Measurements from ENCODE around the gene NPM1. TPM values are rescaled to one million over a fixed set of nuclear protein-coding genes. Genes with fewer than 3 reads are reported as not detected.

The NPM1 gene
- total and polyA plus RNA-seq, 4 donors, result 496 to 4,113 (median 1,233) TPM

DNA sequence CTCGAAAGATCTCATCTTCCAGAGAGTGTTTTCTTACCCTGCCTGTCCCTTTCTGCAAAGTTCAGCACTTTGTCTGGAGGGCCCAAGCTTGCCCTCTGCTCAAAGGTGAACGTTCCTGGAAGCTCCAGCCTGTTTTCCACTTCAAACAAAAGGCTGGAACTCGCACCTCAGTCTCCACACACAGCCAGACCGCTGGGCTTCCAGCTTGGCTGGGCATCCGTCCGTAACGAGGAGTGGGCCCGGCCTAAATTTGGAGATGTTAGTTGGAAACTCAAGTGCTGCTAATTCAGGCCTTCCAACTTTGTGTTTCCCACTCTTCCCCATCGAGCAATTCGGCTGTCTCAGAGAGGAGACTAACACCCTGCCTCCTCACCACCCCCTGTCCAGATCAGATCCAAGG is 66.9 kb downstream of the NPM1 start:
- intact Hi-C loops (cut with DNase I), result loop anchor here in 1 of 2 donors (5.0 kb wide), 1 partner anchor 38 kb away; no protein-coding TSS in a partner anchor
- Histone ChIP-seq H3K9me3 (ENCODE audit: control insufficient read depth, low read length) (no peaks in the 10 kb centered on the region), H3K36me3 (ENCODE audit: control insufficient read depth in 1 of 2, insufficient read depth in 2 of 2, low read length in 1 of 2) (no peaks in the 10 kb centered on the region), H3K27ac (ENCODE audit: low read depth in 1 of 2, low read length in 2 of 2) (no peak overlapping the region), H3K4me1 (ENCODE audit: control insufficient read depth in 1 of 2, insufficient read depth in 2 of 2, low read length in 2 of 2) (no peaks in the 10 kb centered on the region), H3K4me3 (ENCODE audit: low read length in 2 of 2) (no peak overlapping the region), H3K27me3 (ENCODE audit: control insufficient read depth in 1 of 2, insufficient read depth in 2 of 2, low read length in 1 of 2) (no peaks in the 10 kb centered on the region)
- 78 to 84% methylated on average over 10 of the region's 10 CpGs for WGBS, 2 donors
- ATAC-seq (ENCODE audit: low FRiP score) (no peak), DNase-seq (no peak)

DNA sequence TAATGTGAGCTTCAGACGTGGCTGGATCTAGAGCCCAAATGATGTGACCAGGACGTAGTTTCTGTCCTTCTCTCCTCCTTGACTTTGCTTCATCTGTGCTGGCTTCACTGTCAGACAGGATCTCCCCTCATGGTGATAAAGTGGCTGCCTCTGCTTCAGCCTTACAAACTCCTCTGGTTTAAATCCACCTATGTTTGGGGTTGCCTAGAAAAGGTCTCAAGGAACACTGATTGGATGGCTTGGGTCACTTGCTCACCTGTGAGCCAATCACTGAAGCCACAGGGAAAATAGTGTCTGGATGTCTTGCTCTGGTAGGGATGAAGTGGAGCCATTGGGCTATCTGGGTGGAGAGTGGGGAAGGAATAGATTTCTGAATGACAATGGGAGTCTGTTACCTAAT is 67.9 kb downstream of the NPM1 start:
- Histone ChIP-seq H3K9me3 (ENCODE audit: control insufficient read depth, low read length) (no peaks in the 10 kb centered on the region), H3K27me3 (ENCODE audit: control insufficient read depth in 1 of 2, insufficient read depth in 2 of 2, low read length in 1 of 2) (no peaks in the 10 kb centered on the region)
- ATAC-seq (ENCODE audit: low FRiP score), result no peak

DNA sequence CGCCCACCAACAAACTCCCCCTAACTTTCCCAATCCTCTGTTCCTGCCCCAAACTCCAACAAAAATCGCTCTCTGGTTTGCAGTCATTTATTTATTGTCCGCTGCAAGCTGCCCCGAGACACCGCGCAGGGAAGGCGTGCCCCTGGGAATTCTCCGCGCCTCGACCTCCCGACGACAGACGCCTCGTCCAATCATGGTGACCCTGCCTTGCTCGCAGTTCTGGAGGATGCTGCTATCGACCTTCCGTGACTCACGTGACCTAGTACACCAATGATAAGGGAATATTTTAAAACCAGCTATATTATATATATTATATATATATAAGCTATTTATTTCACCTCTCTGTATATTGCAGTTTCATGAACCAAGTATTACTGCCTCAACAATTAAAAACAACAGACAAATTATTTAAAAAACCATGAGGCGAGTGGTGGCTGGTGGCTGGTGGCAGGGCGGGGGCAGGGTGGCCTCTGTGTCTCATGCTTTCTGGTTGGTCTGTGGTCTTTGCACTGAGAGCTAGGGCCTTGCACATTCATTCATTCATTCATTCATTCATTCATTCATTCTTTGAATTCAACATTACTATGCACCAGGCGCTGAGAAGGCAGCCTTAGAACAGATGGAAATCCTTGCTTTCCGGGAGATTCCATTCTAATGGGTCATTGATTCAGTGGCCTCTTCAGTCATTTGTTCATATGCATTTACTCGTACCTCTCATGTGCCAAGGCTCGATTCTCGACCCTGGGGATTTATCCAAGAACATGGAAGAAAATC is 69.7 kb downstream of the NPM1 start:
- Histone ChIP-seq H3K36me3 (ENCODE audit: control insufficient read depth in 1 of 2, insufficient read depth in 2 of 2, low read length in 1 of 2) (no peaks in the 10 kb centered on the region), H3K27ac (ENCODE audit: low read depth in 1 of 2, low read length in 2 of 2) (no peak overlapping the region), H3K4me3 (ENCODE audit: low read length in 2 of 2) (no peak overlapping the region), H3K4me1 (ENCODE audit: control insufficient read depth in 1 of 2, insufficient read depth in 2 of 2, low read length in 2 of 2) (no peaks in the 10 kb centered on the region), H3K9me3 (ENCODE audit: control insufficient read depth, low read length) (no peaks in the 10 kb centered on the region), H3K27me3 (ENCODE audit: control insufficient read depth in 1 of 2, insufficient read depth in 2 of 2, low read length in 1 of 2) (no peaks in the 10 kb centered on the region)
- 93 to 95% methylated on average over 25 of the region's 25 CpGs for WGBS, 2 donors
- intact Hi-C loops (cut with DNase I), result no loop called here
- DNase-seq, result no peak
- ATAC-seq (ENCODE audit: low FRiP score), result no peak

More for the DNA sequence above, 67.9 kb downstream of the NPM1 start:
- no peaks in the 10 kb centered on the region for H3K36me3 ChIP-seq (ENCODE audit: control insufficient read depth in 1 of 2, insufficient read depth in 2 of 2, low read length in 1 of 2)
- no peaks in the 10 kb centered on the region for H3K4me1 ChIP-seq (ENCODE audit: control insufficient read depth in 1 of 2, insufficient read depth in 2 of 2, low read length in 2 of 2)
- H3K27ac ChIP-seq (ENCODE audit: low read depth in 1 of 2, low read length in 2 of 2), result no peak overlapping the region
- WGBS, 2 donors, result 92 to 93% methylated on average over 2 of the region's 2 CpGs
- H3K4me3 ChIP-seq (ENCODE audit: low read length in 2 of 2), result no peak overlapping the region
- DNase-seq, result no peak
- intact Hi-C loops (cut with DNase I), result no loop called here

DNA sequence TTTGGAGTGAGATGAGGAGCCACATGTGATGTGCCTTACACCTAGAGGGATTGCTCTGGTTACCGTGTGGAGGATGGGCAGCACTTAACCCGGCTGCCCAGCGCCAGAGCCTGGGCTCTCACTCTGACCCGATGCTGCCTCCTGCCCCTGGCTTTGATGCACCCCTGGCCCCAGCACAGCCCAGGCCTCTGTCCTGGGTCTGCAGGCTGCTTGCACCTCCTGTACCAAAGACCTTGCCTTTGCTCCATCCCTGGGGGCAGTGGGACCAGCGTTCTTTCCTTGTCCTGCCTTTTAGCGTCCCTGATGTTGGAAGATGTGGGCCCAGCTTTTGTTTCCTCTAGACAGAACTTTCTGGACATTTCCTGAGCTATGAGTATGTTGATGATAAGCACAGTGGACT is 72.2 kb downstream of the NPM1 start:
- ATAC-seq (ENCODE audit: low FRiP score), result no peak
- no peaks in the 10 kb centered on the region for H3K27me3 ChIP-seq (ENCODE audit: control insufficient read depth in 1 of 2, insufficient read depth in 2 of 2, low read length in 1 of 2)
- 86 to 94% methylated on average over 6 of the region's 6 CpGs for WGBS, 2 donors

More for the DNA sequence above, 72.2 kb downstream of the NPM1 start:
- Histone ChIP-seq H3K36me3 (ENCODE audit: control insufficient read depth in 1 of 2, insufficient read depth in 2 of 2, low read length in 1 of 2) (no peaks in the 10 kb centered on the region), H3K27ac (ENCODE audit: low read depth in 1 of 2, low read length in 2 of 2) (no peak overlapping the region), H3K4me3 (ENCODE audit: low read length in 2 of 2) (no peak overlapping the region), H3K9me3 (ENCODE audit: control insufficient read depth, low read length) (no peaks in the 10 kb centered on the region), H3K4me1 (ENCODE audit: control insufficient read depth in 1 of 2, insufficient read depth in 2 of 2, low read length in 2 of 2) (no peaks in the 10 kb centered on the region)
- DNase-seq, result peak in 1 of 2 donors; percentile 9
- intact Hi-C loops (cut with DNase I), result no loop called here

Small RNA genes lying within 50 kb of the gene (microRNA-seq; reads per million reads assigned to microRNA genes)
- 0.99 to 1.8 reads per million in 2 donors for gene MIR3912

Other genes starting within 250 kb of the NPM1 start
- gene TLX3, start 78.6 kb upstream of the NPM1 start, total RNA-seq, result not detected
- gene TLX3, start 78.6 kb upstream of the NPM1 start, polyA plus RNA-seq, result not detected
- 10 to 100 TPM in 1 of 2 donors, 1 to 10 TPM in 1; 2.9 to 15.2 TPM for gene FGF18, start 31.8 kb downstream of the NPM1 start, total RNA-seq
- 1 to 10 TPM in 1 of 2 donors, not detected in 1; 2.1 TPM for gene FGF18, start 31.8 kb downstream of the NPM1 start, polyA plus RNA-seq

Data from aorta (tissue), 5 donors.